NT2/D1 (cell line): Measurements from ENCODE around the gene EEA1.

Experiments
- DNase-seq: peaks from one replicate; pipeline ENCODE4 v3.0.0-alpha.2; 2011; ENCODE audit warnings: low read depth, low spot score
- H3K27me3 ChIP-seq: 2 replicates; pipeline ENCODE4 v1.6.0; 2011; ENCODE audit warnings: mild to moderate bottlenecking; ENCODE audit not compliant: insufficient read length, insufficient read depth
- H3K36me3 ChIP-seq: 2 replicates; pipeline ENCODE4 v1.6.1; 2011; ENCODE audit warnings: mild to moderate bottlenecking, low read length, mixed read lengths; ENCODE audit not compliant: insufficient read depth, insufficient read length
- H3K4me1 ChIP-seq: 2 replicates; pipeline ENCODE4 v1.5.1; 2011; ENCODE audit not compliant: insufficient read depth, insufficient read length
- H3K4me3 ChIP-seq: 2 replicates; pipeline ENCODE4 v1.5.1; 2011; ENCODE audit warnings: low read depth; ENCODE audit not compliant: insufficient read length
- H3K9ac ChIP-seq: 2 replicates; pipeline ENCODE4 v1.6.0; 2011; ENCODE audit warnings: low read depth; ENCODE audit not compliant: insufficient read length
- H3K9me3 ChIP-seq: 2 replicates; pipeline ENCODE4 v1.5.1; 2011; ENCODE audit warnings: mild to moderate bottlenecking, low read length; ENCODE audit not compliant: insufficient read depth
- SUZ12 ChIP-seq: IDR thresholded peaks from 2 replicates; pipeline ENCODE4 v1.6.1; 2011; ENCODE audit not compliant: insufficient read length, insufficient read depth; ENCODE audit errors: extremely low read depth
- YY1 ChIP-seq: IDR thresholded peaks from 2 replicates; pipeline ENCODE4 v1.6.1; 2011; ENCODE audit not compliant: insufficient read length, insufficient read depth
- ZNF274 ChIP-seq: IDR thresholded peaks from 2 replicates; pipeline ENCODE4 v1.6.1; 2011; ENCODE audit warnings: mild to moderate bottlenecking, low read depth, low read length

The EEA1 gene

GRCh38 chr12:92905811-92906554 is 23.1 kb downstream of the EEA1 start:
- Histone ChIP-seq H3K4me3 (no peak overlapping the region), H3K4me1 (no peaks in the 10 kb centered on the region), H3K36me3 (no peaks in the 10 kb centered on the region), H3K27me3 (no peaks in the 10 kb centered on the region), H3K9me3 (peaks cover 14% of the 10 kb centered on the region; the same call in 1 of the 2 replicates), H3K9ac (no peak overlapping the region)
- DNase-seq = no peak
- TF ChIP-seq SUZ12 (no peak), ZNF274 (no peak), YY1 (no peak)

- Histone ChIP-seq H3K4me3 (no peak overlapping the region), H3K9me3 (peaks cover 14% of the 10 kb centered on the region; the same call in 1 of the 2 replicates), H3K36me3 (no peaks in the 10 kb centered on the region), H3K27me3 (no peaks in the 10 kb centered on the region), H3K4me1 (no peaks in the 10 kb centered on the region), H3K9ac (no peak overlapping the region)
- DNase-seq = no peak
- TF ChIP-seq SUZ12 = no peak
- TF ChIP-seq YY1 = no peak
- TF ChIP-seq ZNF274 = no peak
Observed at GRCh38 chr12:92905258-92905810, 23.8 kb downstream of the EEA1 start.

GRCh38 chr12:92900941-92901340 is 28.2 kb downstream of the EEA1 start:
- peaks cover 6% of the 10 kb centered on the region for H3K4me1 ChIP-seq
- no peak for DNase-seq
- H3K9me3 ChIP-seq = no peaks in the 10 kb centered on the region
- no peak for TF ChIP-seq ZNF274
- TF ChIP-seq YY1 = no peak
- no peak for TF ChIP-seq SUZ12
- no peak overlapping the region for H3K4me3 ChIP-seq
- H3K36me3 ChIP-seq = peaks cover 2% of the 10 kb centered on the region
- no peak overlapping the region for H3K9ac ChIP-seq
- no peaks in the 10 kb centered on the region for H3K27me3 ChIP-seq

GRCh38 chr12:92899386-92900001 is 29.6 kb downstream of the EEA1 start:
- Histone ChIP-seq H3K4me1 (peaks cover 6% of the 10 kb centered on the region), H3K9me3 (no peaks in the 10 kb centered on the region), H3K4me3 (no peak overlapping the region), H3K36me3 (peaks cover 2% of the 10 kb centered on the region), H3K27me3 (no peaks in the 10 kb centered on the region), H3K9ac (no peak overlapping the region)
- no peak for TF ChIP-seq YY1
- no peak for TF ChIP-seq ZNF274
- no peak for TF ChIP-seq SUZ12
- peak; percentile 20 for DNase-seq

- Histone ChIP-seq H3K4me1 (peaks cover 6% of the 10 kb centered on the region), H3K27me3 (no peaks in the 10 kb centered on the region), H3K9me3 (no peaks in the 10 kb centered on the region), H3K9ac (no peak overlapping the region), H3K4me3 (no peak overlapping the region), H3K36me3 (peaks cover 2% of the 10 kb centered on the region)
- TF ChIP-seq SUZ12 = no peak
- no peak for TF ChIP-seq ZNF274
- TF ChIP-seq YY1 = no peak
- DNase-seq = no peak
Observed at GRCh38 chr12:92898755-92899154, 30.3 kb downstream of the EEA1 start.

- TF ChIP-seq SUZ12 (no peak), ZNF274 (no peak), YY1 (no peak)
- no peak for DNase-seq
- no peak overlapping the region for H3K4me3 ChIP-seq
- peaks cover 6% of the 10 kb centered on the region for H3K4me1 ChIP-seq
- H3K36me3 ChIP-seq = peaks cover 2% of the 10 kb centered on the region
- no peaks in the 10 kb centered on the region for H3K9me3 ChIP-seq
- no peaks in the 10 kb centered on the region for H3K27me3 ChIP-seq
- no peak overlapping the region for H3K9ac ChIP-seq
Observed at GRCh38 chr12:92897844-92898243, 31.3 kb downstream of the EEA1 start.

GRCh38 chr12:92890601-92891106 is 38.4 kb downstream of the EEA1 start:
- TF ChIP-seq YY1 (no peak), SUZ12 (no peak), ZNF274 (no peak)
- no peak overlapping the region for H3K9ac ChIP-seq
- no peak for DNase-seq
- H3K36me3 ChIP-seq = peaks cover under 1% of the 10 kb centered on the region
- H3K4me1 ChIP-seq = no peaks in the 10 kb centered on the region
- H3K4me3 ChIP-seq = no peak overlapping the region
- no peaks in the 10 kb centered on the region for H3K9me3 ChIP-seq
- H3K27me3 ChIP-seq = no peaks in the 10 kb centered on the region
